HepG2 (cell line): ENCODE results near the gene PRSS27. TPM values are rescaled to one million over a fixed set of nuclear protein-coding genes. Genes with fewer than 3 reads are reported as not detected.

Source experiments
- E2F2 ChIP-seq: sonication (generic); formaldehyde crosslinking; IDR thresholded peaks from 2 replicates; pipeline ENCODE4 v1.4.0; 2020; ENCODE audit warnings: missing genetic modification reagents, borderline replicate concordance
- GABPB1 ChIP-seq: IDR thresholded peaks from 2 replicates; pipeline ENCODE4 v1.6.1; 2016; ENCODE audit warnings: mild to moderate bottlenecking, missing genetic modification reagents, moderate library complexity, missing compliant biosample characterization
- HNRNPLL ChIP-seq: fragments of 200-400 bp; formaldehyde crosslinking; IDR thresholded peaks from 2 replicates; pipeline ENCODE4 v1.6.1; 2017; ENCODE audit warnings: mild to moderate bottlenecking, low read depth, low read length; ENCODE audit not compliant: poor library complexity, severe bottlenecking
- MAZ ChIP-seq, 2 experiments: sonication (generic) in 1 of 2; formaldehyde crosslinking in 1 of 2; IDR thresholded peaks; 2 replicates each; pipeline versions ENCODE4 v1.5.0 to v1.6.1; 2012 to 2020; ENCODE audit warnings: low read depth in 2 of 2, mild to moderate bottlenecking in 2 of 2, borderline replicate concordance in 1 of 2, improper control_type of control experiment in 1 of 2, low read length in 1 of 2, missing genetic modification reagents in 1 of 2, moderate library complexity in 1 of 2
- MZF1 ChIP-seq: sonication (generic); formaldehyde crosslinking; IDR thresholded peaks from 2 replicates; pipeline ENCODE4 v1.8.1; 2023; ENCODE audit warnings: mild to moderate bottlenecking, missing genetic modification reagents, borderline replicate concordance
- PLRG1 ChIP-seq: fragments of 450-650 bp; conservative IDR thresholded peaks from 2 replicates; pipeline ENCODE4 v1.6.1; 2016
- PTBP1 ChIP-seq: fragments of 200-400 bp; formaldehyde crosslinking; IDR thresholded peaks from 2 replicates; pipeline ENCODE4 v1.6.1; 2018; ENCODE audit warnings: low read length, low read depth; ENCODE audit not compliant: poor library complexity, severe bottlenecking
- RAD51 ChIP-seq: fragments of 450-650 bp; IDR thresholded peaks from 2 replicates; pipeline ENCODE4 v1.6.1; 2016; ENCODE audit warnings: borderline replicate concordance
- RARA ChIP-seq: IDR thresholded peaks from 2 replicates; pipeline ENCODE4 v1.6.1; 2016; ENCODE audit warnings: missing genetic modification reagents, missing compliant biosample characterization
- SAP130 ChIP-seq: IDR thresholded peaks from 2 replicates; pipeline ENCODE4 v1.6.1; 2016; ENCODE audit warnings: low read depth
- ZBTB46 ChIP-seq: sonication (generic); formaldehyde crosslinking; IDR thresholded peaks from 2 replicates; pipeline ENCODE4 v1.4.0; 2020; ENCODE audit warnings: mild to moderate bottlenecking, missing genetic modification reagents, borderline replicate concordance
- ZBTB7B ChIP-seq: sonication (generic); formaldehyde crosslinking; IDR thresholded peaks from 2 replicates; pipeline ENCODE4 v1.4.0; 2020; ENCODE audit warnings: missing genetic modification reagents
- ZBTB8A ChIP-seq: sonication (generic); formaldehyde crosslinking; IDR thresholded peaks from 2 replicates; pipeline ENCODE4 v1.4.0; 2020; ENCODE audit warnings: mild to moderate bottlenecking, low read depth, missing genetic modification reagents, borderline replicate concordance
- ZMYM2 ChIP-seq: sonication (generic); formaldehyde crosslinking; IDR thresholded peaks from 2 replicates; pipeline ENCODE4 v1.8.0; 2022; ENCODE audit warnings: mild to moderate bottlenecking, missing genetic modification reagents
- ZNF605 ChIP-seq: sonication (generic); formaldehyde crosslinking; IDR thresholded peaks from 2 replicates; pipeline ENCODE4 v1.8.0; 2022; ENCODE audit warnings: mild to moderate bottlenecking, missing genetic modification reagents
- ZNF616 ChIP-seq: sonication (generic); formaldehyde crosslinking; IDR thresholded peaks from 2 replicates; pipeline ENCODE4 v1.5.0; 2020; ENCODE audit warnings: low read depth, mild to moderate bottlenecking, missing genetic modification reagents
- ZNF790 ChIP-seq: sonication (generic); formaldehyde crosslinking; IDR thresholded peaks from 2 replicates; pipeline ENCODE4 v1.8.0; 2022; ENCODE audit warnings: missing genetic modification reagents, mild to moderate bottlenecking, borderline replicate concordance
- ZSCAN9 ChIP-seq: IDR thresholded peaks from 2 replicates; pipeline ENCODE4 v1.6.1; 2016; ENCODE audit warnings: borderline replicate concordance
- ZZZ3 ChIP-seq: sonication (generic); formaldehyde crosslinking; IDR thresholded peaks from 2 replicates; pipeline ENCODE4 v1.4.0; 2020; ENCODE audit warnings: missing genetic modification reagents, mild to moderate bottlenecking, borderline replicate concordance
- polyA plus RNA-seq, 8 experiments: library from polyadenylated mRNA; depleted of rRNA in 3 of 8; stranded (reverse) in 7 of 8; unstranded in 1 of 8; fragments of >200 nt; fragmentation: Illumina TruSeq in 4 of 8; extraction: Trizol in 4 of 8; gene quantifications; 2 replicates each; pipeline versions ENCODE4 v1.2.1 to v1.2.3, GENCODE V29; 2011 to 2016; ENCODE audit warnings: low read depth in 4 of 8, missing spikeins in 1 of 8, mixed read lengths in 1 of 8; ENCODE audit not compliant: insufficient read depth in 1 of 8
- total RNA-seq, 5 experiments: library from RNA; depleted of rRNA; stranded (reverse); fragments of >200 nt; fragmentation: Illumina TruSeq; extraction: Trizol; gene quantifications; 2 replicates each; pipeline ENCODE4 v1.2.3, GENCODE V29; 2016; ENCODE audit warnings: low read depth in 1 of 5
- TF ChIP-seq, protein P1 (sequence below): sonication (generic); formaldehyde crosslinking; conservative IDR thresholded peaks from 2 replicates; pipeline ENCODE4 v1.8.1; 2023; ENCODE audit warnings: missing genetic modification reagents
- TF ChIP-seq, protein P2 (sequence below): sonication (generic); formaldehyde crosslinking; IDR thresholded peaks from 2 replicates; pipeline ENCODE4 v1.4.0; 2020; ENCODE audit warnings: mild to moderate bottlenecking, missing genetic modification reagents
- TF ChIP-seq, protein P3 (sequence below): sonication (generic); formaldehyde crosslinking; IDR thresholded peaks from 2 replicates; pipeline ENCODE4 v1.8.0; 2022; ENCODE audit warnings: mild to moderate bottlenecking, missing genetic modification reagents; ENCODE audit not compliant: insufficient replicate concordance
- TF ChIP-seq, protein P4 (sequence below): sonication (generic); formaldehyde crosslinking; IDR thresholded peaks from 2 replicates; pipeline ENCODE4 v1.4.0; 2020; ENCODE audit warnings: missing genetic modification reagents

Gene PRSS27
- total and polyA plus RNA-seq, 2 of the 13 experiments (the other 11 are each of a cell fraction or from before 2014, with no cell fraction given) = 0.20 to 0.73 TPM

DNA sequence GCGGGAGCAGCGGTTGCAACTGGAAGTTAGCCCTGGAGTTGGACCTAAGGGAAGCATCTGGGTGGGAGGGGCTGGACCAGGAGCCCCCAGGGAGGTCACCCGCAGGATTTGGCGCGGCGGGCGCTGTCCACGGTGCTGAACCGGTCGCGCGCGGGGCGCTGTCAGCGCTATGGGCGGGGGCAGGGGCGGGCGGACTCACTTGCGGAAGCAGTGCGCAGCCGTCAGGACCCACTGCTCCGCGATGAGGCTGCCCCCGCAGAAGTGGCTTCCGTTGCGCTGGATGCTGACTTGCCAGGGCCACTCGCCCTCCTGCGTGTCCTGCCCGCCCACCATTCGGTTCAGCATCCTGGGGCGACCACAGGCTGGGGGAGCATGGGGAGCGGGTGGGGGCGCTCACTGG lies 4.5 kb downstream of the PRSS27 start (continued):
- no peak for TF ChIP-seq ZNF790 (CRISPR knock-in tag)
- peak; percentile 45; the same call in 1 of the 2 replicates for TF ChIP-seq GABPB1
- TF ChIP-seq PTBP1 = no peak
- no peak for TF ChIP-seq E2F2 (CRISPR knock-in tag)
- no peak for TF ChIP-seq ZBTB8A (CRISPR knock-in tag)
- TF ChIP-seq HNRNPLL = peak; percentile 18
- TF ChIP-seq ZNF605 (CRISPR knock-in tag) = no peak
- TF ChIP-seq ZSCAN9 (CRISPR knock-in tag) = no peak
- TF ChIP-seq RARA (CRISPR knock-in tag) = no peak
- TF ChIP-seq ZNF616 (CRISPR knock-in tag) = no peak
- TF ChIP-seq, protein P1, sequence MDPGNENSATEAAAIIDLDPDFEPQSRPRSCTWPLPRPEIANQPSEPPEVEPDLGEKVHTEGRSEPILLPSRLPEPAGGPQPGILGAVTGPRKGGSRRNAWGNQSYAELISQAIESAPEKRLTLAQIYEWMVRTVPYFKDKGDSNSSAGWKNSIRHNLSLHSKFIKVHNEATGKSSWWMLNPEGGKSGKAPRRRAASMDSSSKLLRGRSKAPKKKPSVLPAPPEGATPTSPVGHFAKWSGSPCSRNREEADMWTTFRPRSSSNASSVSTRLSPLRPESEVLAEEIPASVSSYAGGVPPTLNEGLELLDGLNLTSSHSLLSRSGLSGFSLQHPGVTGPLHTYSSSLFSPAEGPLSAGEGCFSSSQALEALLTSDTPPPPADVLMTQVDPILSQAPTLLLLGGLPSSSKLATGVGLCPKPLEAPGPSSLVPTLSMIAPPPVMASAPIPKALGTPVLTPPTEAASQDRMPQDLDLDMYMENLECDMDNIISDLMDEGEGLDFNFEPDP = no peak
- no peak for TF ChIP-seq ZMYM2 (CRISPR knock-in tag)
- no peak for TF ChIP-seq ZZZ3
- TF ChIP-seq RAD51 = no peak
- TF ChIP-seq, protein P2, sequence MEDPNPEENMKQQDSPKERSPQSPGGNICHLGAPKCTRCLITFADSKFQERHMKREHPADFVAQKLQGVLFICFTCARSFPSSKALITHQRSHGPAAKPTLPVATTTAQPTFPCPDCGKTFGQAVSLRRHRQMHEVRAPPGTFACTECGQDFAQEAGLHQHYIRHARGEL (CRISPR knock-in tag) = no peak
- TF ChIP-seq SAP130 (CRISPR knock-in tag) = peak; percentile 33; the same call in 1 of the 2 replicates
- no peak for TF ChIP-seq PLRG1
- TF ChIP-seq, protein P3, sequence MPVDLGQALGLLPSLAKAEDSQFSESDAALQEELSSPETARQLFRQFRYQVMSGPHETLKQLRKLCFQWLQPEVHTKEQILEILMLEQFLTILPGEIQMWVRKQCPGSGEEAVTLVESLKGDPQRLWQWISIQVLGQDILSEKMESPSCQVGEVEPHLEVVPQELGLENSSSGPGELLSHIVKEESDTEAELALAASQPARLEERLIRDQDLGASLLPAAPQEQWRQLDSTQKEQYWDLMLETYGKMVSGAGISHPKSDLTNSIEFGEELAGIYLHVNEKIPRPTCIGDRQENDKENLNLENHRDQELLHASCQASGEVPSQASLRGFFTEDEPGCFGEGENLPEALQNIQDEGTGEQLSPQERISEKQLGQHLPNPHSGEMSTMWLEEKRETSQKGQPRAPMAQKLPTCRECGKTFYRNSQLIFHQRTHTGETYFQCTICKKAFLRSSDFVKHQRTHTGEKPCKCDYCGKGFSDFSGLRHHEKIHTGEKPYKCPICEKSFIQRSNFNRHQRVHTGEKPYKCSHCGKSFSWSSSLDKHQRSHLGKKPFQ (CRISPR knock-in tag) = no peak
- no peak for TF ChIP-seq ZBTB7B (CRISPR knock-in tag)
- no peak for TF ChIP-seq MAZ (IDR thresholded peaks at IDR 0.05; ENCODE audit: borderline replicate concordance, low read depth, low read length)
- TF ChIP-seq MAZ (CRISPR knock-in tag; IDR thresholded peaks at IDR 0.05; ENCODE audit: low read depth) = no peak
- TF ChIP-seq ZBTB46 (CRISPR knock-in tag) = no peak
- no peak for TF ChIP-seq MZF1 (CRISPR knock-in tag)
- TF ChIP-seq, protein P4, sequence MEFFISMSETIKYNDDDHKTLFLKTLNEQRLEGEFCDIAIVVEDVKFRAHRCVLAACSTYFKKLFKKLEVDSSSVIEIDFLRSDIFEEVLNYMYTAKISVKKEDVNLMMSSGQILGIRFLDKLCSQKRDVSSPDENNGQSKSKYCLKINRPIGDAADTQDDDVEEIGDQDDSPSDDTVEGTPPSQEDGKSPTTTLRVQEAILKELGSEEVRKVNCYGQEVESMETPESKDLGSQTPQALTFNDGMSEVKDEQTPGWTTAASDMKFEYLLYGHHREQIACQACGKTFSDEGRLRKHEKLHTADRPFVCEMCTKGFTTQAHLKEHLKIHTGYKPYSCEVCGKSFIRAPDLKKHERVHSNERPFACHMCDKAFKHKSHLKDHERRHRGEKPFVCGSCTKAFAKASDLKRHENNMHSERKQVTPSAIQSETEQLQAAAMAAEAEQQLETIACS (CRISPR knock-in tag) = no peak
